ENCODE measurements around the gene FNIP2. TPM values are rescaled to one million over a fixed set of nuclear protein-coding genes. Genes with fewer than 3 reads are reported as not detected.

FNIP2 gene
- total RNA-seq, 3 donors from 2014 or later (not counting 1 experiment from before 2014, with no cell fraction given): 19.4 to 22.6 (median 21.8) TPM

DNA sequence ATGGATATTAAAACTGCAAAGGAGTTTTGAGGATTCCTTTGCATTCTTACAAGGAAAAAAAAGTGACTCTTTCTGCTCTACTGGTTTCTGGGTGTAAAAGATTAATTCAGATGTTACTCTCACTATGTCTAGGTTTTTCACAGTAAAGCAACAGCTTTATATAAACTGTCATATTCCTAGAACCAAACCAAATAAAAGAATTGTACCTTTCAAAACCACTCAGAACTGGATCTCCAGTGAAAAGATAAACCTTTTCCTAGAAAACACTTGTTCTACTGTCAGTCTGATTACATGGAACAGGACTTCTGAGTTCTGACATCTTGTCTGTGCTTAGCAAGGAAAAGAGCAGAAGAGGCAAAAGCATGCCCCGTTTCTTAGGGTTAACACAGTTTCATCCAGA lies 40.6 kb upstream of the FNIP2 start:
- H3K27me3 ChIP-seq (ENCODE audit: control insufficient read depth, insufficient read depth, low read length): peaks cover 15% of the 10 kb centered on the region
- peaks cover 45% of the 10 kb centered on the region in 2 donors for H3K27me3 Mint-ChIP-seq (ENCODE audit: low read depth in 2 of 2)
- H3K4me1 Mint-ChIP-seq: peaks cover 5 to 12% of the 10 kb centered on the region in 2 donors
- no peak for ATAC-seq
- H3K9me3 Mint-ChIP-seq: no peaks in the 10 kb centered on the region
- no peak overlapping the region for H3K27ac Mint-ChIP-seq
- intact Hi-C loops (cut with micrococcal nuclease): no loop called here
- no peak for TF ChIP-seq CTCF (IDR thresholded peaks at IDR 0.05)
- H3K4me3 ChIP-seq (ENCODE audit: low read length): no peak overlapping the region
- peaks cover 8% of the 10 kb centered on the region for H3K4me1 ChIP-seq (ENCODE audit: control insufficient read depth, insufficient read depth, low read length)
- DNase-seq: no peak
- no peaks in the 10 kb centered on the region for H3K36me3 ChIP-seq (ENCODE audit: control insufficient read depth, insufficient read depth, low read length)
- no peak overlapping the region for H3K27ac ChIP-seq (ENCODE audit: low read length)
- H3K9me3 ChIP-seq (ENCODE audit: control insufficient read depth, insufficient read depth, low read length): no peaks in the 10 kb centered on the region
- H3K4me3 Mint-ChIP-seq: no peak overlapping the region
- H3K36me3 Mint-ChIP-seq: no peaks in the 10 kb centered on the region
- 90% methylated on average over 1 of the region's 1 CpG for WGBS (ENCODE audit: insufficient coverage)

DNA sequence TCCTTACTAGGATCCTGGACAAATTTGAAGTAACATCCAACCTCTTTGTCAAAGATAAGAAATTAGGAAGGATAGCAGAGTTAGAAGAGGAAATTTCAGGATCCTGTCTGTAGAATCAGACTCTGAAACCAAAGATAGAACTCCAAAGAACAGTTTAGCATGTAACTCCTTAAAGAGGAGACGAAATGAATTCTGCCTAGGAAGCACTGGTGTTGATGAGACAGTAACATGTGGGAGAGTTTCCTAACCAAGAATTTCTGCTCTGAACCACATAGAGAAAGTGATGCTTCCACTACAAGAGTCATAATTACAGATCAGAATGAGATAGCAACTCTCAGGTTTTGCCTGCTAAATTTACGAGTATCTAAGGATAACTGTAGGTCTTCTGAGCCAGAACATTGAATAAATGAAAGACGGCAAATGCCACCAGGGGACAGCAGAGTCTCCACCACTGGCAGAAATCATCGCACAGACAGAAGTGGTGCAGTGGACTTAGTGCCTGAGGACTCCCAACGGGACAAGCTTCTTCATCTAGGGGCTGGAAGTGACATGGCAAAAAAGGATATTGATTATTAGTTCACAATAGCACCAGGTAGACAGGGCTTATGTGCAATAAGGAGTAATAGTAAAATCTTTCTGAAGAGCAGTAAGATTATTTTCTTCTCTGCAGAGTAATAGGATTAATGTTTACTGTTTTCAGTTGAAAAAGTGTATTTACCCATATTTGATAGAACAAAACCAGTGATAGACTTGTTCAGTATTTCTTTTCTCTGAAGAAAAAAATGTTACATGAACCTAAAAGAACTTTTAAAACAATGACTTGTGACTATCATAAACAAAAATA lies 38.9 kb upstream of the FNIP2 start:
- TF ChIP-seq CTCF (IDR thresholded peaks at IDR 0.05): peak; percentile 81

GRCh38 chr4:158738866-158739265 lies 30.0 kb upstream of the FNIP2 start:
- H3K36me3 Mint-ChIP-seq: no peaks in the 10 kb centered on the region
- H3K4me3 ChIP-seq (ENCODE audit: low read length): no peak overlapping the region
- H3K27me3 Mint-ChIP-seq (ENCODE audit: low read depth in 2 of 2): peaks cover 0 to 2% of the 10 kb centered on the region in 2 donors

More for the DNA sequence above, 38.9 kb upstream of the FNIP2 start:
- intact Hi-C loops (cut with micrococcal nuclease): loop anchor here (1.0 kb wide), 3 partner anchors 120 to 473 kb away; no protein-coding TSS in a partner anchor
- peak; percentile 40 to 77 for DNase-seq
- Histone ChIP-seq H3K27me3 (ENCODE audit: control insufficient read depth, insufficient read depth, low read length) (peaks cover 15% of the 10 kb centered on the region), H3K4me1 (ENCODE audit: control insufficient read depth, insufficient read depth, low read length) (no peaks in the 10 kb centered on the region), H3K27ac (ENCODE audit: low read length) (no peak overlapping the region), H3K36me3 (ENCODE audit: control insufficient read depth, insufficient read depth, low read length) (no peaks in the 10 kb centered on the region), H3K9me3 (ENCODE audit: control insufficient read depth, insufficient read depth, low read length) (no peaks in the 10 kb centered on the region), H3K4me3 (ENCODE audit: low read length) (no peak overlapping the region)
- ATAC-seq: peak; percentile 84 to 92 (median 90)
- no peaks in the 10 kb centered on the region for H3K9me3 Mint-ChIP-seq
- H3K4me1 Mint-ChIP-seq: peaks cover 0 to 5% of the 10 kb centered on the region in 2 donors
- H3K27me3 Mint-ChIP-seq (ENCODE audit: low read depth in 2 of 2): peaks cover 45% of the 10 kb centered on the region in 2 donors
- H3K27ac Mint-ChIP-seq: no peak overlapping the region
- no peaks in the 10 kb centered on the region for H3K36me3 Mint-ChIP-seq
- 23% methylated on average over 5 of the region's 5 CpGs for WGBS (ENCODE audit: insufficient coverage)
- no peak overlapping the region for H3K4me3 Mint-ChIP-seq

More at GRCh38 chr4:158738866-158739265, 30.0 kb upstream of the FNIP2 start:
- H3K36me3 ChIP-seq (ENCODE audit: control insufficient read depth, insufficient read depth, low read length): no peaks in the 10 kb centered on the region
- no peaks in the 10 kb centered on the region for H3K27me3 ChIP-seq (ENCODE audit: control insufficient read depth, insufficient read depth, low read length)
- no peak overlapping the region for H3K4me3 Mint-ChIP-seq
- H3K27ac ChIP-seq (ENCODE audit: low read length): no peak overlapping the region
- WGBS (ENCODE audit: insufficient coverage): 100% methylated on average over 1 of the region's 2 CpGs
- no peak for TF ChIP-seq CTCF (IDR thresholded peaks at IDR 0.05)
- no peaks in the 10 kb centered on the region for H3K9me3 ChIP-seq (ENCODE audit: control insufficient read depth, insufficient read depth, low read length)
- no peak for ATAC-seq
- no peaks in the 10 kb centered on the region for H3K4me1 ChIP-seq (ENCODE audit: control insufficient read depth, insufficient read depth, low read length)
- intact Hi-C loops (cut with micrococcal nuclease): no loop called here
- no peaks in the 10 kb centered on the region for H3K9me3 Mint-ChIP-seq
- no peak for DNase-seq
- no peaks in the 10 kb centered on the region for H3K4me1 Mint-ChIP-seq
- H3K27ac Mint-ChIP-seq: no peak overlapping the region

All from natural killer cell (primary cell).